ENCODE results near the gene CABS1.

DNA sequence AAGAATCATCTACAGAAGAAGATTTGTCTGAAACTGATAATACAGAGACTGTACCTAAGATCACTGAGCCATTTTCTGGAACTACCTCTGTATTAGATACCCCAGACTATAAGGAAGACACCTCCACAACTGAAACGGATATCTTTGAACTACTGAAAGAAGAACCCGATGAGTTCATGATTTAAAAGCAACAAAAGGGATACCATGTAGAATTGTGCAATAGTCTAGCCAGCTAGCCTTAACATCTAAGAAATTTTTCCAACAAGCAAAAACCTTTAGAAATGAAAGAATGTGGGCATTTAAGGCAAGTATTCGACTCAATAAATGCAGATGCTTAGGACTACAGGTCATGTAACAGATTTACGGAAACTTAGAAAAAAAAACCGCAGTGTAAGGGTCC, 1.3 kb downstream of the CABS1 start:
- TF ChIP-seq POLR2A (IDR thresholded peaks at IDR 0.05; ENCODE audit: low read depth, low read length), result no peak
- TF ChIP-seq, protein P1, sequence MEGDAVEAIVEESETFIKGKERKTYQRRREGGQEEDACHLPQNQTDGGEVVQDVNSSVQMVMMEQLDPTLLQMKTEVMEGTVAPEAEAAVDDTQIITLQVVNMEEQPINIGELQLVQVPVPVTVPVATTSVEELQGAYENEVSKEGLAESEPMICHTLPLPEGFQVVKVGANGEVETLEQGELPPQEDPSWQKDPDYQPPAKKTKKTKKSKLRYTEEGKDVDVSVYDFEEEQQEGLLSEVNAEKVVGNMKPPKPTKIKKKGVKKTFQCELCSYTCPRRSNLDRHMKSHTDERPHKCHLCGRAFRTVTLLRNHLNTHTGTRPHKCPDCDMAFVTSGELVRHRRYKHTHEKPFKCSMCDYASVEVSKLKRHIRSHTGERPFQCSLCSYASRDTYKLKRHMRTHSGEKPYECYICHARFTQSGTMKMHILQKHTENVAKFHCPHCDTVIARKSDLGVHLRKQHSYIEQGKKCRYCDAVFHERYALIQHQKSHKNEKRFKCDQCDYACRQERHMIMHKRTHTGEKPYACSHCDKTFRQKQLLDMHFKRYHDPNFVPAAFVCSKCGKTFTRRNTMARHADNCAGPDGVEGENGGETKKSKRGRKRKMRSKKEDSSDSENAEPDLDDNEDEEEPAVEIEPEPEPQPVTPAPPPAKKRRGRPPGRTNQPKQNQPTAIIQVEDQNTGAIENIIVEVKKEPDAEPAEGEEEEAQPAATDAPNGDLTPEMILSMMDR (IDR thresholded peaks at IDR 0.05; ENCODE audit: extremely low read depth in 1 of 2, insufficient read depth in 1 of 2, low read depth in 1 of 2, low read length in 2 of 2), result no peak
- TF ChIP-seq POLR2AphosphoS5 (IDR thresholded peaks at IDR 0.05; ENCODE audit: insufficient read depth, low read depth, low read length), result no peak
- no peak for TF ChIP-seq GATA2 (IDR thresholded peaks at IDR 0.05; ENCODE audit: insufficient read depth, insufficient read length, low read depth, low read length)
- TF ChIP-seq EZH2 (IDR thresholded peaks at IDR 0.05; ENCODE audit: borderline replicate concordance, low read depth, low read length, severe bottlenecking), result no peak
